ENCODE results near the gene MOB1A. TPM values are rescaled to one million over a fixed set of nuclear protein-coding genes. Genes with fewer than 3 reads are reported as not detected.

MOB1A gene
- total RNA-seq, 1 experiment from 2014 or later = 132 TPM

- no peaks in the 10 kb centered on the region for H3K36me3 ChIP-seq (ENCODE audit: control insufficient read depth in 1 of 2, insufficient read depth in 2 of 2, low read length in 2 of 2)
- POLR2A ChIA-PET = no interaction called here
- no peak for DNase-seq (ENCODE audit: low read depth, low spot score)
- intact Hi-C loops (cut with micrococcal nuclease) = no loop called here
- BruUV-seq (replicated peaks) = no TSS peak
- RAD21 ChIA-PET (ENCODE audit: low non-redundant PET in 1 of 2, low total read pairs in 2 of 2, uncharacterized antibody in 2 of 2, unreplicated experiment in 2 of 2) = no interaction called here
- H3K4me3 ChIP-seq (replicated peaks in 1 of 2; ENCODE audit: low read depth in 1 of 2, low read length in 2 of 2) = no peak overlapping the region
- H4K20me1 ChIP-seq (ENCODE audit: insufficient read depth) = no peaks in the 10 kb centered on the region
- H3K4me2 ChIP-seq (ENCODE audit: low read length) = no peak overlapping the region
- CTCF ChIA-PET = no interaction called here
- H3K27ac ChIP-seq (ENCODE audit: low read depth, low read length) = no peak overlapping the region
- no peaks in the 10 kb centered on the region for H3K9me2 ChIP-seq (ENCODE audit: insufficient read depth)
- no peaks in the 10 kb centered on the region for H3K79me2 ChIP-seq (ENCODE audit: insufficient read depth, low read length)
- H3K9me3 ChIP-seq (ENCODE audit: control insufficient read depth in 1 of 2, insufficient read depth in 1 of 2, low read depth in 1 of 2, low read length in 2 of 2) = no peaks in the 10 kb centered on the region
- TF ChIP-seq ZFX (IDR thresholded peaks at IDR 0.05) (no peak; the same call in 1 of the 2 replicates), POLR2A (IDR thresholded peaks at IDR 0.05; ENCODE audit: borderline replicate concordance, extremely low read depth, insufficient read depth, insufficient read length) (no peak), CEBPB (IDR thresholded peaks at IDR 0.05; ENCODE audit: low read depth) (no peak), RAD21 (IDR thresholded peaks at IDR 0.05; ENCODE audit: low read depth) (no peak), SRF (IDR thresholded peaks at IDR 0.05; ENCODE audit: low read depth) (no peak), YY1 (IDR thresholded peaks at IDR 0.05; ENCODE audit: extremely low read depth, insufficient replicate concordance, low read depth, low read length) (no peak), SIN3A (IDR thresholded peaks at IDR 0.05; ENCODE audit: low read depth) (no peak), CTCF (IDR thresholded peaks at IDR 0.05 in 2 of 3, conservative IDR thresholded peaks at IDR 0.05 in 1 of 3; ENCODE audit: borderline replicate concordance in 1 of 3, insufficient read depth in 1 of 3, low read depth in 2 of 3, low read length in 2 of 3) (no peak), MAX (IDR thresholded peaks at IDR 0.05) (no peak)
- ATAC-seq = no peak
- no peak overlapping the region for H3K9ac ChIP-seq (ENCODE audit: low read length)
- no peaks in the 10 kb centered on the region for H3K27me3 ChIP-seq (ENCODE audit: insufficient read depth, low read length)
- 0 out of 4 replicates have a peak, but pooled peaks cover 2 to 6% of the 10 kb centered on the region in 2 experiments for H3K4me1 ChIP-seq (ENCODE audit: control insufficient read depth in 1 of 2, insufficient read depth in 2 of 2, low read length in 2 of 2)
- no peak overlapping the region for H2AFZ ChIP-seq (ENCODE audit: low read depth, low read length, poor library complexity, severe bottlenecking)
Observed at GRCh38 chr2:74226648-74227213, 48.1 kb upstream of the MOB1A start.
